Hepatocyte (in vitro differentiated cells): ENCODE results near the gene CAPZB.

Experiments used
- CTCF ChIP-seq: fragments of 200-600 bp; sonication (generic); IDR thresholded peaks from 2 replicates; pipeline ENCODE4 v1.5.1; 2016; ENCODE audit warnings: antibody characterized with exemption, mild to moderate bottlenecking; ENCODE audit not compliant: poor library complexity
- EZH2 ChIP-seq: fragments of 200-600 bp; sonication (generic); IDR thresholded peaks from 2 replicates; pipeline ENCODE4 v1.6.1; 2016; ENCODE audit warnings: antibody characterized with exemption, mild to moderate bottlenecking, borderline replicate concordance
- EZH2phosphoT487 ChIP-seq: fragments of 200-600 bp; sonication (generic); IDR thresholded peaks from one replicate; pipeline ENCODE4 v1.6.1; 2018; ENCODE audit warnings: antibody characterized with exemption, mild to moderate bottlenecking, low read depth, moderate library complexity; ENCODE audit not compliant: unreplicated experiment, severe bottlenecking

GRCh38 chr1:19333587-19334354, 151.6 kb downstream of the CAPZB start:
- TF ChIP-seq CTCF = no peak
- TF ChIP-seq EZH2phosphoT487 = no peak
- no peak for TF ChIP-seq EZH2
